Measurements from ENCODE around the gene VIM. TPM values are rescaled to one million over a fixed set of nuclear protein-coding genes. Genes with fewer than 3 reads are reported as not detected.

The VIM gene
- total and polyA plus RNA-seq, 2 of the 4 experiments (the other 2 are of a cell fraction): 4,502 to 6,735 TPM

- peak overlapping the region; percentile 98; the same call in 2 of the 3 replicates for H2BK15ac ChIP-seq (ENCODE audit: low read depth, low read length)
- peak overlapping the region; percentile 82 for H2AK5ac ChIP-seq (ENCODE audit: low read depth, low read length)
- peak overlapping the region; percentile 88 for H4K91ac ChIP-seq (ENCODE audit: insufficient read depth, low read depth, low read length)
- no peaks in the 10 kb centered on the region for H4K20me1 ChIP-seq (ENCODE audit: insufficient read depth, low read length)
- H3K9me1 ChIP-seq (ENCODE audit: insufficient read depth, low read length): 0 out of 2 replicates have a peak, but pooled peaks cover 3% of the 10 kb centered on the region
- peak overlapping the region; percentile 92 for H3K18ac ChIP-seq (ENCODE audit: low read depth, low read length)
- ATAC-seq (ENCODE audit: low read depth) (no peak), DNase-seq (no peak)
- H2BK120ac ChIP-seq (ENCODE audit: low read depth, low read length): peak overlapping the region; percentile 97
- CTCF ChIA-PET: interaction anchor here (1.2 kb wide), 1 partner anchor 12 kb away, joined by 4 read pairs; no protein-coding TSS in a partner anchor
- peak overlapping the region; percentile 97 for H2BK5ac ChIP-seq (ENCODE audit: low read depth, low read length, poor library complexity, severe bottlenecking)
- H2AFZ ChIP-seq (replicated peaks; ENCODE audit: low read length, poor library complexity): peak overlapping the region; percentile 99
- no peak for TF ChIP-seq CTCF (conservative IDR thresholded peaks at IDR 0.05; ENCODE audit: low read depth, low read length)
- no peak for TF ChIP-seq POLR2A (IDR thresholded peaks at IDR 0.05; ENCODE audit: low read depth, low read length)
- no peak for TF ChIP-seq MAFK (IDR thresholded peaks at IDR 0.05; ENCODE audit: low read depth, low read length)
- TF ChIP-seq SMC3 (IDR thresholded peaks at IDR 0.05; ENCODE audit: low read depth, low read length): no peak
- no peak for TF ChIP-seq BHLHE40 (IDR thresholded peaks at IDR 0.05; ENCODE audit: low read depth, low read length)
- TF ChIP-seq CEBPB (IDR thresholded peaks at IDR 0.05; ENCODE audit: low read depth, low read length): no peak
- TF ChIP-seq, protein P1, sequence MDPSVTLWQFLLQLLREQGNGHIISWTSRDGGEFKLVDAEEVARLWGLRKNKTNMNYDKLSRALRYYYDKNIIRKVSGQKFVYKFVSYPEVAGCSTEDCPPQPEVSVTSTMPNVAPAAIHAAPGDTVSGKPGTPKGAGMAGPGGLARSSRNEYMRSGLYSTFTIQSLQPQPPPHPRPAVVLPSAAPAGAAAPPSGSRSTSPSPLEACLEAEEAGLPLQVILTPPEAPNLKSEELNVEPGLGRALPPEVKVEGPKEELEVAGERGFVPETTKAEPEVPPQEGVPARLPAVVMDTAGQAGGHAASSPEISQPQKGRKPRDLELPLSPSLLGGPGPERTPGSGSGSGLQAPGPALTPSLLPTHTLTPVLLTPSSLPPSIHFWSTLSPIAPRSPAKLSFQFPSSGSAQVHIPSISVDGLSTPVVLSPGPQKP (IDR thresholded peaks at IDR 0.05; ENCODE audit: borderline replicate concordance, low read depth, low read length): no peak
- intact Hi-C loops (cut with micrococcal nuclease): loop anchor here (1.0 to 2.0 kb wide), 3 partner anchors 28 to 235 kb away; no protein-coding TSS in a partner anchor
- H3K4me2 ChIP-seq (ENCODE audit: low read depth, low read length): peak overlapping the region; percentile 72
- H3K9me3 ChIP-seq (ENCODE audit: control insufficient read depth, insufficient read depth, low read length): no peaks in the 10 kb centered on the region
- peak overlapping the region; percentile 94 for H3K23ac ChIP-seq (ENCODE audit: low read depth, low read length)
- dilution Hi-C loops (cut with HindIII; ENCODE audit: low sequenced_read_pairs, unreplicated experiment): no loop called here
- H3K9ac ChIP-seq (ENCODE audit: low read depth, low read length): peak overlapping the region; percentile 94
- peaks cover 7 to 30% of the 10 kb centered on the region in 2 experiments for H3K79me1 ChIP-seq (ENCODE audit: low read depth in 1 of 2, low read length in 2 of 2)
- peak overlapping the region; percentile 74 for H3K4me3 ChIP-seq (ENCODE audit: insufficient read depth, low read depth, low read length)
- H2BK20ac ChIP-seq (ENCODE audit: low read depth, low read length): peak overlapping the region; percentile 91
- peak overlapping the region; percentile 97 for H3K4ac ChIP-seq (ENCODE audit: low read depth, low read length)
- WGBS, 2 experiments (ENCODE audit: extremely low coverage in 2 of 2, insufficient read length in 1 of 2): 7% methylated on average over 3 of the region's 3 CpGs; no CpG with 5 or more reads in 1 of the 2 experiments
- in situ Hi-C loops (cut with MboI; ENCODE audit: low sequenced_read_pairs): no loop called here
- POLR2A ChIA-PET (ENCODE audit: unreplicated experiment): interaction anchor here (0.5 to 1.4 kb wide), 4 partner anchors 24 to 320 kb away, joined by 3 to 4 read pairs (median 3); no protein-coding TSS in a partner anchor
- peak overlapping the region; percentile 93 for H3K27ac ChIP-seq (ENCODE audit: insufficient read depth, low read length)
- peak overlapping the region; percentile 93 for H3K56ac ChIP-seq (ENCODE audit: extremely low read depth, insufficient read depth, low read length)
- H3K36me3 ChIP-seq (ENCODE audit: control insufficient read depth, insufficient read depth, low read length): no peaks in the 10 kb centered on the region
- H4K8ac ChIP-seq (ENCODE audit: low read depth in 2 of 2, low read length in 2 of 2): peak overlapping the region; percentile 89 to 100
- peak overlapping the region; percentile 86 for H2AK9ac ChIP-seq (replicated peaks; ENCODE audit: low read depth, low read length, poor library complexity)
- H3K27me3 ChIP-seq (ENCODE audit: control insufficient read depth, insufficient read depth, low read length): no peaks in the 10 kb centered on the region
- peak overlapping the region; percentile 96 for H3K14ac ChIP-seq (replicated peaks; ENCODE audit: low read depth, low read length)
- peaks cover 9% of the 10 kb centered on the region; the same call in 1 of the 2 replicates for H3K4me1 ChIP-seq (ENCODE audit: control insufficient read depth, insufficient read depth, low read length)
- peak overlapping the region; percentile 98 for H4K5ac ChIP-seq (ENCODE audit: low read depth, low read length)
- BruUV-seq (replicated peaks): TSS peak; percentile 66
Observed at GRCh38 chr10:17201794-17202116, 26.3 kb upstream of the VIM start.

All from IMR-90 (cell line).